Erythroblast (primary cell): ENCODE results near the gene ESPN.

Source experiments
- GATA1 ChIP-seq: IDR thresholded peaks from 2 replicates; pipeline ENCODE4 v1.6.1; 2011; ENCODE audit warnings: low read depth, mild to moderate bottlenecking, control low read depth, low read length, moderate library complexity
- POLR2A ChIP-seq: IDR thresholded peaks from 2 replicates; pipeline ENCODE4 v1.6.1; 2011; ENCODE audit warnings: mild to moderate bottlenecking, low read length

- TF ChIP-seq POLR2A, result no peak
- TF ChIP-seq GATA1, result no peak
These were observed 74.1 kb downstream of the ESPN start for GRCh38 chr1:6498576-6499111.
